ENCODE data around the gene PROK2. TPM values are rescaled to one million over a fixed set of nuclear protein-coding genes. Genes with fewer than 3 reads are reported as not detected.

PROK2 gene
- total RNA-seq, 4 donors from 2014 or later: 0.62 to 0.83 TPM; not detected in 2

- Histone ChIP-seq H3K4me1 (peaks cover 3 to 11% (median 3%) of the 10 kb centered on the region in 3 donors), H3K27ac (no peak overlapping the region), H3K36me3 (no peaks in the 10 kb centered on the region), H3K9me3 (no peaks in the 10 kb centered on the region), H3K27me3 (peaks cover 0 to 42% (median 6%) of the 10 kb centered on the region in 4 donors), H3K4me3 (no peak overlapping the region)
- intact Hi-C loops (cut with DNase I): no loop called here
- TF ChIP-seq POLR2A (IDR thresholded peaks at IDR 0.05) (no peak), CTCF (IDR thresholded peaks at IDR 0.05) (no peak)
- DNase-seq: no peak
- WGBS, 2 donors: 87 to 90% methylated on average over 1 of the region's 1 CpG
These were observed 5.0 kb upstream of the PROK2 start for GRCh38 chr3:71789922-71790321.

- peaks cover 10 to 21% (median 14%) of the 10 kb centered on the region in 3 donors for H3K4me1 ChIP-seq
- H3K27me3 ChIP-seq: peaks cover 9 to 58% (median 16%) of the 10 kb centered on the region in 4 donors
- no peak for DNase-seq
- no peaks in the 10 kb centered on the region for H3K9me3 ChIP-seq
- H3K36me3 ChIP-seq: no peaks in the 10 kb centered on the region
- 83 to 93% methylated on average over 6 to 7 of the region's 7 CpGs for WGBS, 2 donors
- TF ChIP-seq POLR2A (IDR thresholded peaks at IDR 0.05) (no peak), CTCF (IDR thresholded peaks at IDR 0.05) (no peak)
- no peak overlapping the region for H3K27ac ChIP-seq
- H3K4me3 ChIP-seq: no peak overlapping the region
- intact Hi-C loops (cut with DNase I): no loop called here
These were observed 3.0 kb upstream of the PROK2 start for GRCh38 chr3:71787851-71788405.

GRCh38 chr3:71786551-71786950, 1.6 kb upstream of the PROK2 start:
- TF ChIP-seq POLR2A (IDR thresholded peaks at IDR 0.05) (no peak), CTCF (IDR thresholded peaks at IDR 0.05) (no peak)
- no peaks in the 10 kb centered on the region for H3K9me3 ChIP-seq
- 52 to 57% methylated on average over 6 of the region's 6 CpGs for WGBS, 2 donors
- peaks cover 10 to 21% (median 14%) of the 10 kb centered on the region in 3 donors for H3K4me1 ChIP-seq
- no peaks in the 10 kb centered on the region for H3K36me3 ChIP-seq
- no peak for DNase-seq
- no peak overlapping the region for H3K27ac ChIP-seq
- H3K27me3 ChIP-seq: peaks cover 11 to 72% (median 22%) of the 10 kb centered on the region in 4 donors
- intact Hi-C loops (cut with DNase I): no loop called here
- H3K4me3 ChIP-seq: no peak overlapping the region

- no peak overlapping the region for H3K4me3 ChIP-seq
- WGBS, 2 donors: 37 to 48% methylated on average over 8 of the region's 8 CpGs
- no peak for TF ChIP-seq CTCF (IDR thresholded peaks at IDR 0.05)
- no peak for TF ChIP-seq POLR2A (IDR thresholded peaks at IDR 0.05)
- peaks cover 10 to 21% (median 14%) of the 10 kb centered on the region in 3 donors for H3K4me1 ChIP-seq
- H3K9me3 ChIP-seq: no peaks in the 10 kb centered on the region
- no peak for DNase-seq
- no peaks in the 10 kb centered on the region for H3K36me3 ChIP-seq
- H3K27me3 ChIP-seq: peaks cover 11 to 76% (median 24%) of the 10 kb centered on the region in 4 donors
- H3K27ac ChIP-seq: no peak overlapping the region
- intact Hi-C loops (cut with DNase I): no loop called here
These were observed 1.2 kb upstream of the PROK2 start for GRCh38 chr3:71786217-71786549.

GRCh38 chr3:71785532-71786216, 726 bp upstream of the PROK2 start:
- Histone ChIP-seq H3K27me3 (peaks cover 11 to 79% (median 25%) of the 10 kb centered on the region in 4 donors), H3K36me3 (no peaks in the 10 kb centered on the region), H3K27ac (no peak overlapping the region), H3K4me1 (peaks cover 10 to 21% (median 14%) of the 10 kb centered on the region in 3 donors), H3K4me3 (peak overlapping the region; percentile 3 to 67 (median 36)), H3K9me3 (no peaks in the 10 kb centered on the region)
- TF ChIP-seq CTCF (IDR thresholded peaks at IDR 0.05) (no peak), POLR2A (IDR thresholded peaks at IDR 0.05) (no peak)
- intact Hi-C loops (cut with DNase I): no loop called here
- WGBS, 2 donors: 14 to 19% methylated on average over 24 to 27 of the region's 28 CpGs
- no peak for DNase-seq
